Ramos (cell line): Measurements from ENCODE around the gene SLC10A3.

Experiments used
- in situ Hi-C: fragments of 300-500 bp; cut with MboI; formaldehyde crosslinking; loops from one replicate; pipeline ENCODE4 v1.14.3; 2022; ENCODE audit warnings: low sequenced_read_pairs; ENCODE audit not compliant: unreplicated experiment

SLC10A3 gene

GRCh38 chrX:154443992-154444754 lies 46.3 kb downstream of the SLC10A3 start, which contains the start of gene FAM50A:
Gene FAM50A (plus strand): TSS chrX:154444141. CDS start chrX:154444236, 95 bp downstream.
- in situ Hi-C loops: no loop called here

DNA sequence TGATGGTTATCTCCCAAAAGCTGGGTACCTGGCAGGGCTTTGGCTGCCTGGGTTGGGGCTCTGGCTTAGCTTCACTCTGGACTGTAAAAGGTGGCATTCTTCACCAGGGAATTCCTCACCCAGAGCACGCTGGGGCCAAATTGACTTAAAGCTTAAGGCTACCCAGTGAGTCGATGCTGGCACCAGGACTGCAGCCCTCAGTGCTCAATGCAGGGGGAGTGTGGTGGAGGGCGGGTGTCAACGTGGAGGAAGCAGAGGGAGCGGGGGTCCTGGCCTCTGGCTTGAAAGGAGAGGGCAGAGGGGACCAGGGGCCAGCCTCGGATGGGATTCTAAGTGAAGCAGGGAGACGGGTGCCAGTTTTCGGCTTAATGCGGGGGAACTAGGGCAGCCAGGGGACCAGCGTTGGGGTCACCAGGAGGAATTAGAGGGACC lies 46.9 kb downstream of the SLC10A3 start:
- in situ Hi-C loops: no loop called here

- in situ Hi-C loops: no loop called here
Observed at GRCh38 chrX:154441984-154442707, 48.3 kb downstream of the SLC10A3 start.

- in situ Hi-C loops: no loop called here
Observed at GRCh38 chrX:154441564-154441963, 48.9 kb downstream of the SLC10A3 start.

- in situ Hi-C loops: no loop called here
Observed at GRCh38 chrX:154440623-154441357, 49.6 kb downstream of the SLC10A3 start.

DNA sequence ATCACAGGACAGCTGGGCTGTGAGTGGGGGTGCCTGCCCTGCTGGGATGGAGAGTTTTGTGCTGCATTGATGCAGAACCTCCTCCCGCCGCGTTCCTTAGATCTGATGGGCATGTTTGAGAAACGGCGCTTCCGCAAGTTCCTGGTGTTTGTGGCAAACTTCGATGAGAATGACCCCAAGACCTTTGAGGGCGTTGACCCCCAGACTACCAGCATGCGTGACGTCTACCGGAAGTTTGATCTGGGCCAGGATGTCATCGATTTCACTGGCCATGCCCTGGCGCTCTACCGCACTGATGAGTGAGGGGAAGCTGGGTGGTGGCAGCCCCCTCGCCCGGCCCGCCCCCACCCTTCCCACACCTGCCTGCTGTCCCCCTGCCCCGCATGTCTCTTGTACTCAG lies 50.6 kb downstream of the SLC10A3 start:
- in situ Hi-C loops: no loop called here

DNA sequence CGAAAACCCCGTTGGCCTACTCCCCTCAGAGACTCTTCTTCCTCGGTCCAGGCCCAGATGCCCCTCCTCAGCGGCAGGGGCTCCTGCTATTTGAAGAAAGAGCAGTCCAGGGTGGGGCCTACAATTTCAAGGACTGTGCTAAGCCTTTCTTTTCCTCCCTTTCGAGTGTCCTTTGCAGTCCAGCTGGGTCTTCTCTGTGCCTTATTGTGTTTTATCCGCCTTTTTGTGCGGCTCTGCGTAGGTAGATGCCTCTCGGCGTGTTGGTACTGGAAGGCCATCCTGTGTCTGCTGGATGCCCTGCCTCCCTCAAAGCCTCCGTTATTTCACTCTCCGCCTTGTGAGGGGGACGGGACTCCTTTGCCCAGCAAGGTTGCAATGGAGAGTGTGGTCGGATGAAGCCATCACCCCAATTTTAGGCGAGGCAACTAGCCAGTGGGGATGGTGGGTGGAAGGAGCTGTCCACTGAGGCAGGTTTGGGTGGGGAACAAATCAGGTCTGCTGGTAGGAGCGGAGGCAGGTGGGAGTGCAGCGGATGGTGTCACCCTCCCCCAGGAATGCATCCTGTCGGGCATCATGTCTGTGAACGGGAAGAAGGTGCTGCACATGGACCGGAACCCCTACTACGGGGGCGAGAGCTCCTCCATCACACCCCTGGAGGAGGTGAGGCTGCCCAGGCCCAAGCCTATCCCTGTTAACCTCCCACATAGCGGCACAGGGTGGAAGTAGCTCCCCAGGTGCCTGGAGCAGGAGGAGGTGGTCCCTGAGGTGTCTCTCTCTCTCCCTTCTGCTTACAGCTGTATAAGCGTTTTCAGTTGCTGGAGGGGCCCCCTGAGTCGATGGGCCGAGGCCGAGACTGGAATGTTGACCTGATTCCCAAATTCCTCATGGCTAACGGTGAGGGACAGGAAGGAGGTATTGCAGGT lies 52.2 kb downstream of the SLC10A3 start:
- in situ Hi-C loops: no loop called here
